Uterus (tissue), 2 donors: ENCODE measurements around the gene ATF7IP2.

Experiments used
- POLR2A ChIP-seq, 2 donors: fragments of 450-650 bp; IDR thresholded peaks; one replicate each; pipeline ENCODE4 v1.6.1; 2016; ENCODE audit warnings: antibody characterized with exemption in 2 of 2, mild to moderate bottlenecking in 1 of 2, moderate library complexity in 1 of 2
- TF ChIP-seq, protein P1 (sequence below), 4 experiments: fragments of 200-600 bp in 2 of 4; fragments of 450-650 bp in 2 of 4; sonication (generic) in 2 of 4; IDR thresholded peaks; one replicate each; pipeline ENCODE4 v1.5.1; 2016 to 2019; ENCODE audit warnings: antibody characterized with exemption in 4 of 4, mild to moderate bottlenecking in 2 of 4, moderate library complexity in 1 of 4

DNA sequence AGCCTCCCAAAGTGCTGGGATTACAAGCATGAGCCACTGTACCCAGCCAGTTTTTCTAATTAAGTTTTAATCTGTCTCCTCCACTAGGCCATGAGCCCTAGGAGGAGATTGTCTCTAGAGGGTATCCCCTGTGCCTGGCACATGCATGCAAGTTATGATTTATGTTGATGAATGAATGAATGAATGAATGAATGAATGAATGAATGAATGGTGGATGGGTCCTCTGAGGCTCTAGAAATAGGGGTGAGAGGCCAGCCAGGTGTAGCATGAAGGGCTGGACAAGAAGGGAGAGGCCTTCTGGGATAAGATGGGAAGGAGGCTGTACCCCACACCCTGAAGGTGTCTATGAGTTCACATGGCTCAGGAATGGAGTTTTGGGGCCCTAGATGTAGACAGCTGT is 145.7 kb downstream of the ATF7IP2 start:
- TF ChIP-seq, protein P1, sequence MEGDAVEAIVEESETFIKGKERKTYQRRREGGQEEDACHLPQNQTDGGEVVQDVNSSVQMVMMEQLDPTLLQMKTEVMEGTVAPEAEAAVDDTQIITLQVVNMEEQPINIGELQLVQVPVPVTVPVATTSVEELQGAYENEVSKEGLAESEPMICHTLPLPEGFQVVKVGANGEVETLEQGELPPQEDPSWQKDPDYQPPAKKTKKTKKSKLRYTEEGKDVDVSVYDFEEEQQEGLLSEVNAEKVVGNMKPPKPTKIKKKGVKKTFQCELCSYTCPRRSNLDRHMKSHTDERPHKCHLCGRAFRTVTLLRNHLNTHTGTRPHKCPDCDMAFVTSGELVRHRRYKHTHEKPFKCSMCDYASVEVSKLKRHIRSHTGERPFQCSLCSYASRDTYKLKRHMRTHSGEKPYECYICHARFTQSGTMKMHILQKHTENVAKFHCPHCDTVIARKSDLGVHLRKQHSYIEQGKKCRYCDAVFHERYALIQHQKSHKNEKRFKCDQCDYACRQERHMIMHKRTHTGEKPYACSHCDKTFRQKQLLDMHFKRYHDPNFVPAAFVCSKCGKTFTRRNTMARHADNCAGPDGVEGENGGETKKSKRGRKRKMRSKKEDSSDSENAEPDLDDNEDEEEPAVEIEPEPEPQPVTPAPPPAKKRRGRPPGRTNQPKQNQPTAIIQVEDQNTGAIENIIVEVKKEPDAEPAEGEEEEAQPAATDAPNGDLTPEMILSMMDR (IDR thresholded peaks at IDR 0.05) = no peak
- TF ChIP-seq POLR2A (IDR thresholded peaks at IDR 0.05) = no peak
